Breast epithelium (tissue), 3 donors: ENCODE measurements around the gene ZNF217.

Experiments used
- CTCF ChIP-seq, 3 donors: fragments of 450-650 bp; IDR thresholded peaks; one replicate each; pipeline ENCODE4 v1.5.1; 2016 to 2017; ENCODE audit warnings: antibody characterized with exemption in 3 of 3, mild to moderate bottlenecking in 3 of 3, moderate library complexity in 3 of 3
- POLR2A ChIP-seq: fragments of 450-650 bp; IDR thresholded peaks from one replicate; pipeline ENCODE4 v1.6.1; 2016; ENCODE audit warnings: antibody characterized with exemption, mild to moderate bottlenecking, moderate library complexity

GRCh38 chr20:53599044-53599362 lies 5.4 kb upstream of the ZNF217 start:
- TF ChIP-seq CTCF (IDR thresholded peaks at IDR 0.05), result no peak
- no peak for TF ChIP-seq POLR2A
